ENCODE measurements around the gene RAC3.

Gene RAC3

GRCh38 chr17:82050152-82050760 lies 18.8 kb downstream of the RAC3 start:
- no peak for DNase-seq
- intact Hi-C loops (cut with DNase I) = no loop called here

GRCh38 chr17:82050761-82051641 lies 19.5 kb downstream of the RAC3 start:
- no peak for DNase-seq
- intact Hi-C loops (cut with DNase I) = no loop called here

GRCh38 chr17:82051776-82052637 lies 20.5 kb downstream of the RAC3 start, which contains the start of the genes GPS1 and RFNG:
Gene GPS1 (plus strand): TSS chr17:82051898. CDS start chr17:82051932, 34 bp downstream.
Gene RFNG (minus strand): TSS chr17:82051811. CDS start chr17:82051766, 45 bp downstream.
- peak; percentile 60 to 93 (median 86) for DNase-seq
- intact Hi-C loops (cut with DNase I) = no loop called here

GRCh38 chr17:82052638-82053059 lies 21.2 kb downstream of the RAC3 start:
- no peak for DNase-seq
- intact Hi-C loops (cut with DNase I) = no loop called here

GRCh38 chr17:82053130-82053529 lies 21.7 kb downstream of the RAC3 start:
- intact Hi-C loops (cut with DNase I) = no loop called here
- DNase-seq = no peak

- intact Hi-C loops (cut with DNase I) = no loop called here
- DNase-seq = no peak
These were observed 22.2 kb downstream of the RAC3 start for GRCh38 chr17:82053556-82054263.

GRCh38 chr17:82054351-82055022 lies 23.0 kb downstream of the RAC3 start:
- intact Hi-C loops (cut with DNase I) = loop anchor here (5.0 kb wide), 1 partner anchor 43 kb away; the partner anchor contains the start of gene FASN
- no peak for DNase-seq

- intact Hi-C loops (cut with DNase I) = loop anchor here (5.0 kb wide), 1 partner anchor 42 kb away; the partner anchor contains the start of gene FASN
- DNase-seq = no peak
These were observed 23.8 kb downstream of the RAC3 start for GRCh38 chr17:82055023-82055964.

GRCh38 chr17:82055965-82056728 lies 24.7 kb downstream of the RAC3 start:
- no peak for DNase-seq
- intact Hi-C loops (cut with DNase I) = loop anchor here (5.0 kb wide), 1 partner anchor 41 kb away; the partner anchor contains the start of gene FASN

- intact Hi-C loops (cut with DNase I) = loop anchor here (5.0 kb wide), 1 partner anchor 40 kb away; the partner anchor contains the start of gene FASN
- DNase-seq = no peak
These were observed 25.5 kb downstream of the RAC3 start for GRCh38 chr17:82056729-82057621.

- intact Hi-C loops (cut with DNase I) = loop anchor here (5.0 kb wide), 1 partner anchor 39 kb away; the partner anchor contains the start of gene FASN
- no peak for DNase-seq
These were observed 26.9 kb downstream of the RAC3 start for GRCh38 chr17:82058230-82058854.

GRCh38 chr17:82058855-82059249 lies 27.4 kb downstream of the RAC3 start:
- no peak for DNase-seq

GRCh38 chr17:82059272-82060000 lies 28.0 kb downstream of the RAC3 start:
- DNase-seq = no peak
- intact Hi-C loops (cut with DNase I) = loop anchor here (5.0 kb wide), 1 partner anchor 38 kb away; the partner anchor contains the start of gene FASN

More at GRCh38 chr17:82058855-82059249, 27.4 kb downstream of the RAC3 start:
- intact Hi-C loops (cut with DNase I) = loop anchor here (5.0 kb wide), 1 partner anchor 38 kb away; the partner anchor contains the start of gene FASN

- intact Hi-C loops (cut with DNase I) = no loop called here
- no peak for DNase-seq
These were observed 28.5 kb downstream of the RAC3 start for GRCh38 chr17:82060001-82060380.
